SW480 (cell line): Measurements from ENCODE around the gene ARHGEF28.

ENCODE experiments used
- DNase-seq: peaks from one replicate; pipeline ENCODE4 v3.0.0-alpha.2; 2016; ENCODE audit warnings: low spot score

ARHGEF28 gene

GRCh38 chr5:73943397-73943796 lies 317.4 kb downstream of the ARHGEF28 start:
- DNase-seq = no peak

- no peak for DNase-seq
Measured at GRCh38 chr5:73944581-73944980, 318.6 kb downstream of the ARHGEF28 start.

- DNase-seq = no peak
Measured at GRCh38 chr5:73945505-73945904, 319.5 kb downstream of the ARHGEF28 start.

- DNase-seq = no peak
Measured at GRCh38 chr5:73946278-73946677, 320.3 kb downstream of the ARHGEF28 start.

- no peak for DNase-seq
Measured at GRCh38 chr5:73946919-73947602, 321.1 kb downstream of the ARHGEF28 start.

- no peak for DNase-seq
Measured at GRCh38 chr5:73947906-73948640, 322.1 kb downstream of the ARHGEF28 start.

GRCh38 chr5:73948720-73949119 lies 322.7 kb downstream of the ARHGEF28 start:
- no peak for DNase-seq

- DNase-seq = no peak
Measured at GRCh38 chr5:73950441-73950873, 324.5 kb downstream of the ARHGEF28 start.

GRCh38 chr5:73950912-73951430 lies 325.0 kb downstream of the ARHGEF28 start:
- DNase-seq = no peak

GRCh38 chr5:73952872-73953271 lies 326.9 kb downstream of the ARHGEF28 start:
- DNase-seq = no peak

GRCh38 chr5:73954381-73954780 lies 328.4 kb downstream of the ARHGEF28 start:
- no peak for DNase-seq

GRCh38 chr5:73955271-73955846 lies 329.4 kb downstream of the ARHGEF28 start:
- no peak for DNase-seq

GRCh38 chr5:73957397-73958001 lies 331.5 kb downstream of the ARHGEF28 start:
- no peak for DNase-seq

GRCh38 chr5:73958037-73958436 lies 332.0 kb downstream of the ARHGEF28 start:
- DNase-seq = no peak

GRCh38 chr5:73960023-73960422 lies 334.0 kb downstream of the ARHGEF28 start:
- no peak for DNase-seq

- DNase-seq = no peak
Measured at GRCh38 chr5:73960426-73960825, 334.4 kb downstream of the ARHGEF28 start.

GRCh38 chr5:73962801-73963425 lies 336.9 kb downstream of the ARHGEF28 start:
- no peak for DNase-seq

GRCh38 chr5:73964352-73964865 lies 338.4 kb downstream of the ARHGEF28 start:
- DNase-seq = no peak

GRCh38 chr5:73966451-73966850 lies 340.5 kb downstream of the ARHGEF28 start:
- DNase-seq = no peak

GRCh38 chr5:73967347-73967746 lies 341.4 kb downstream of the ARHGEF28 start:
- no peak for DNase-seq

GRCh38 chr5:73968246-73968645 lies 342.2 kb downstream of the ARHGEF28 start:
- no peak for DNase-seq

GRCh38 chr5:73968729-73969128 lies 342.7 kb downstream of the ARHGEF28 start:
- no peak for DNase-seq
